Measurements from ENCODE around the gene H2AZ1.

H2AZ1 gene

GRCh38 chr4:99979872-99980271 lies 29.8 kb upstream of the H2AZ1 start:
- no peak overlapping the region for H3K27ac ChIP-seq
- TF ChIP-seq CTCF (IDR thresholded peaks at IDR 0.05): no peak
- no peak for TF ChIP-seq ZFX (IDR thresholded peaks at IDR 0.05; ENCODE audit: borderline replicate concordance)

- no peak overlapping the region for H3K27ac ChIP-seq
- TF ChIP-seq CTCF (IDR thresholded peaks at IDR 0.05) (no peak), ZFX (IDR thresholded peaks at IDR 0.05; ENCODE audit: borderline replicate concordance) (no peak)
Measured at GRCh38 chr4:99971453-99972111, 21.5 kb upstream of the H2AZ1 start.

- TF ChIP-seq CTCF (IDR thresholded peaks at IDR 0.05) (no peak), ZFX (IDR thresholded peaks at IDR 0.05; ENCODE audit: borderline replicate concordance) (no peak)
- no peak overlapping the region for H3K27ac ChIP-seq
Measured at GRCh38 chr4:99968330-99968729, 18.3 kb upstream of the H2AZ1 start.

GRCh38 chr4:99966692-99967091 lies 16.6 kb upstream of the H2AZ1 start:
- TF ChIP-seq ZFX (IDR thresholded peaks at IDR 0.05; ENCODE audit: borderline replicate concordance): no peak
- no peak for TF ChIP-seq CTCF (IDR thresholded peaks at IDR 0.05)
- H3K27ac ChIP-seq: no peak overlapping the region

- no peak overlapping the region for H3K27ac ChIP-seq
- TF ChIP-seq ZFX (IDR thresholded peaks at IDR 0.05; ENCODE audit: borderline replicate concordance) (no peak), CTCF (IDR thresholded peaks at IDR 0.05) (no peak)
Measured at GRCh38 chr4:99965674-99966350, 15.7 kb upstream of the H2AZ1 start.

- no peak overlapping the region for H3K27ac ChIP-seq
- TF ChIP-seq ZFX (IDR thresholded peaks at IDR 0.05; ENCODE audit: borderline replicate concordance) (no peak), CTCF (IDR thresholded peaks at IDR 0.05) (no peak)
Measured at GRCh38 chr4:99965173-99965572, 15.1 kb upstream of the H2AZ1 start.

GRCh38 chr4:99961711-99962110 lies 11.6 kb upstream of the H2AZ1 start:
- no peak overlapping the region for H3K27ac ChIP-seq
- no peak for TF ChIP-seq CTCF (IDR thresholded peaks at IDR 0.05)

Data from 22Rv1 (cell line).